Myocyte (in vitro differentiated cells): ENCODE measurements around the gene MDC1. TPM values are rescaled to one million over a fixed set of nuclear protein-coding genes. Genes with fewer than 3 reads are reported as not detected.

Source experiments
- DNase-seq: peaks from one replicate; pipeline ENCODE4 v3.0.0-alpha.2; 2012; ENCODE audit warnings: low read depth
- total RNA-seq: library from RNA; depleted of rRNA; stranded (reverse); fragments of >200 nt; gene quantifications from 2 replicates; pipeline ENCODE4 v1.2.3, GENCODE V29; 2014

The MDC1 gene
- total RNA-seq, 1 donor from 2014 or later = 8.0 TPM

- DNase-seq = no peak
Observed at GRCh38 chr6:30705620-30706019, 11.5 kb downstream of the MDC1 start.

GRCh38 chr6:30703821-30704220 is 13.3 kb downstream of the MDC1 start:
- DNase-seq = no peak

GRCh38 chr6:30703011-30703410 is 14.1 kb downstream of the MDC1 start:
- DNase-seq = no peak

- no peak for DNase-seq
Observed at GRCh38 chr6:30700340-30700739, 16.7 kb downstream of the MDC1 start.

- no peak for DNase-seq
Observed at GRCh38 chr6:30696432-30696831, 20.6 kb downstream of the MDC1 start.

- DNase-seq = no peak
Observed at GRCh38 chr6:30691208-30691847, 25.8 kb downstream of the MDC1 start.

GRCh38 chr6:30690403-30691207 is 26.5 kb downstream of the MDC1 start, which contains the start of gene NRM:
Gene NRM (minus strand): TSS chr6:30690984. CDS start chr6:30690974, 10 bp downstream.
- DNase-seq = peak; percentile 96

GRCh38 chr6:30689985-30690384 is 27.1 kb downstream of the MDC1 start:
- no peak for DNase-seq

GRCh38 chr6:30689022-30689865 is 27.8 kb downstream of the MDC1 start:
- DNase-seq = no peak

GRCh38 chr6:30688569-30688968 is 28.5 kb downstream of the MDC1 start:
- no peak for DNase-seq

- peak; percentile 78 for DNase-seq
Observed at GRCh38 chr6:30687659-30688431, 29.2 kb downstream of the MDC1 start.

- peak; percentile 100 for DNase-seq
Observed at GRCh38 chr6:30686908-30687658, 30.0 kb downstream of the MDC1 start.

- peak; percentile 80 for DNase-seq
Observed at GRCh38 chr6:30686009-30686907, 30.8 kb downstream of the MDC1 start, which contains the start of gene PPP1R18. Gene PPP1R18 (minus strand): TSS chr6:30686645. CDS start chr6:30686018, 627 bp downstream.

GRCh38 chr6:30685157-30686008 is 31.7 kb downstream of the MDC1 start:
- peak; percentile 48 for DNase-seq

- peak; percentile 34 for DNase-seq
Observed at GRCh38 chr6:30684386-30685156, 32.5 kb downstream of the MDC1 start.

- DNase-seq = no peak
Observed at GRCh38 chr6:30683980-30684338, 33.1 kb downstream of the MDC1 start.
